Stimulated activated CD4-positive, alpha-beta T cell treated with anti-CD3 and anti-CD28 coated beads, Interleukin-4, amount 100 ng/mL, for 4 hours (primary cell): ENCODE results near the gene PRAMEF12.
"Not testable (repeated sequence)": the region's sequence is repeated elsewhere in the genome, so short reads cannot be mapped to it uniquely, and the experiment has no call there.

Experiments used
- DNase-seq, 2 experiments: peaks; one replicate each; pipeline ENCODE4 v3.0.0-alpha.2; 2020

The PRAMEF12 gene

DNA sequence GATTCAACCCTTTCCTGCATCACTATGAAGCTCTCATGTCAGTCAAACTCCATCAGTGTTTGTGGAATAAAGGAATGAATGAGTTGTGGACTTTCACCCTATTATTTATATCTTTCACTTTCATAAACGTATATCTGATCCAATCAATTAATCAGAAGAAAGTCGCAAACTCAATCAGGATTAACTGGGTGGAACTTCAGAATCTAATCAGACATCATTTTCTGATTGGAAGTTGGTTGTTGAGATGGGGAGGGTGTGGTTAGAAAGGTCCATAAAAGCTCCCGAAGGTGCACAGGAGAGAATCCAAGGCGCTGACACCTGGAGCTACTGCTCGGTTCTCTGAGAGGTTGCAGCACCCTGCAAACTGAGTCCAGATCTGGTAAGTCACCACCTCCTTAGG, at the start of gene PRAMEF12:
Gene PRAMEF12, plus strand, starts transcription at position 301 of the 400 bp plus-strand sequence. CDS start 1,130 bp downstream, outside the sequence.
- no peak for DNase-seq

DNA sequence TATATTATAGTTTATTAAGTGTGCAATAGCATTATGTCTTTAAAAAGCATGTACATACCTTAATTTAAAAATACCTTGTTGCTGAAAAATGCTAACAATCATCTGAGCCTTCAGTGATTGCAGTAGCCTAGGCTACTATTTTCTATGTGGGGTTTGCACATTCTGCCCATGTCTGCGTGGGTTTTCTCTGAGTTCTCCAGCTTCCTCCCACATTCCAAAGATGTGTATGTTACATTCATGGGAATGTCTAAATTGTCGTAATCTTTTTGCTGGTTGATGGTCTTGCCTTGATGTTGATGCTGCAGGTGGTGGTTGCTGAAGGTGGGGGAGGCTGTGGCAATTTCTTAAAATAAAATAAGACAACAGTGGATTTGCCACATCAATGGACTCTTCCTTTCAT, 45.1 kb upstream of the PRAMEF12 start:
- DNase-seq = no peak

DNA sequence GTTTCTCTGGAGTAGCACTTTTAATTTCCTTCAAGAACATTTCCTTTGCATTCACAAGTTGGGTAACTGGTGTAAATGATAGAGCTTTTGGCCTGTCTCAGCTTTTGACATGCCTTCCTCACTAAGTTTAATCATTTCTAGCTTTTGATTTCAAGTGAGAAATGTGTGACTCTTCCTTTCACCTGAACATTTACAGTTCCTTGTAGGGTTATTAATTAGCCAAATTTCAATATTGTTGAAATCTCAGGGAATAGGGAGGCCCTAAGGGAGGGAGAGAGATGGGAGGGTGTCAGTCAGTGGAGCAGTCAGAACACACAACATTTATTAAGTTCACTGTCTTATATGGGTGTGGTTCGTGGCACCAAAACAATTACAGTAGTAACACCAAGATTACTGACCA, 43.4 kb upstream of the PRAMEF12 start:
- DNase-seq = no peak

DNA sequence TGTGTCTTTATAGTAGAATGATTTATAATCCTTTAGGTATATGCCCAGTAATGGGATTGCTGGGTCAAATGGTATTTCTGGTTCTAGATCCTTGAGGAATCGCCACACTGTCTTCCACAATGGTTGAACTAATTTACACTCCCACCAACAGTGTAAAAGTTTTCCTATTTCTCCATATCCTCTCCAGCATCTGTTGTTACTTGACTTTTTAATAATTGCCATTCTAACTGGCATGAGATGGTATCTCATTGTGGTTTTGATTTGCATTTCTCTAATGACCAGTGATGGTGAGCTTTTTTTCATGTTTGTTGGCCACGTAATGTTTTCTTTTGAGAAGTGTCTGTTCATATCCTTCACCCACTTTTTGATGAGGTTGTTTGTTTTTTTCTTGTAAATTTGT, 42.5 kb upstream of the PRAMEF12 start:
- DNase-seq = not testable (repeated sequence)

DNA sequence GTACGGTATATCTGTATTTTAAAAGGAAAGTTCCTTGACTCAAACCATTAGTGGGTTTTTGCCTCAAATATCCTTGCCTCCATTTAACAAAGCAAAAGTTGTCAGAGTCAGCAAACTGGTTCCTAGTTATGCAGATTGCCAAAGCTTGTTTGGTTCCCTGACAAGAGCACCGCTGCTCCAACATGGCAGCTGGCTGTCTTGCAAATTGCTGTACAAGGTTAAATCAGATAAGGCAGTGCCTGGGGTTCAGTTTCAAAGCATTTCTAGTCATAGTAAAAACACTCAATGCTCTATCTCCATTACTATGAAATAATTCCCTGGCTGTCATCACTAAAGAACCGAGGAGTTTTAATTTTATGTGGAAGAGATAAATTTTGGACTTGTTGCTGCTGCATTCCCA, 38.9 kb upstream of the PRAMEF12 start:
- no peak for DNase-seq

DNA sequence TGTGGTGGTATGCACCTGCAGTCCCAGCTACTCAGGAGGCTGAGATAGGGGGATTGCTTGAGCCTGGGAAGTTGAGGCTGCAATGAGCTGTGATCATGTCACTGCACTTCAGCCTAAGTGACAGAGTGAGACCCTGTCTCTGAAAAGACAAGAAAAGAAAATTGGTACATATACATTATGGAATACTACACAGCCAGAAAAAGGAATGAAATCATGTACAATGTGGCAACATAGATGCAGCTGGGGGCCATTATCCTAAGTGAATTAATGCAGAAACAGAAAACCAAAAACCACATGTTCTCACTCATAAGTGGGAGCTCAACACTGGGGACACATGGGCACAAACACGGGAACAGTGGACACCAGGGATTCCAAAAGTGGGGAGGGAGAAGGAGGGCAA, 34.6 kb upstream of the PRAMEF12 start:
- no peak for DNase-seq

GRCh38 chr1:12739613-12740012, 33.9 kb upstream of the PRAMEF12 start:
- no peak for DNase-seq

DNA sequence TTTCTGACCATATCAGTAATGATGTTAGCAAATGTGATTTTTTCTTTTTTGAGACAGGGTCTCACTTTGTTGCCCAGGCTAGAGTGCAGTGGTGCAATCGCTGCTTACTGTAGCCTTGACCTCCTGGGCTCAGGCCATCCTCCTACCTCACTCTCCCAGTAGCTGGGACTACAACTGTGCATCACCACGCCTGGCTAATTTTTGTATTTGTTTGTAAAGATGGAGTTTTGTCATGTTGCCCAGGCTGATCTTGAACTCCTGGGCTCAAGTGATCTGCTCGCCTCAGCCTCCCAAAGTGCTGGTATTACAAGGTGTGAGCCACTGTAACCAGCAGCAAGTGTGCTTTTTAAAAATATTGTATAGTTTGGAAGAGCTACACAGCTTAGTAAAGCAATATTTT, 31.6 kb upstream of the PRAMEF12 start:
- DNase-seq = no peak

GRCh38 chr1:12745126-12745991, 28.2 kb upstream of the PRAMEF12 start:
- no peak for DNase-seq

DNA sequence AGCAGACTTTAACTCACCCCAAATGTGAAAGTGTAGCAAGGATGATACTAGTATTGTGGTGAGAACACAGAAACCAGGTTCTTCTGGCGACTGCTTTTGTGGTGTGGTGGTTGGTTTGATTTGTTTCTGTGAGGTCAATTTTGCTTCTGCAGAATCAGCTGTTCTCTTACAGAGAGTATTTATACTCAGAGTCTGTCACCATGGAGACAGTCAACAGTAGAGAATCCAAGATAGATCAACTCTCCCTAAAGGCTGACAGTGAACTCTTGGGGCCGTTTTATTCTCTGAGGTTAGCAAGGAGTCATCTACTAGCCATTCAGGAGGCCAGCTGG, 27.6 kb upstream of the PRAMEF12 start, which contains the start of gene CFAP107:
Gene CFAP107, plus strand, starts transcription at position 209 of the 332 bp plus-strand sequence. CDS start 231 bp downstream, outside the sequence.
- no peak for DNase-seq

GRCh38 chr1:12748778-12749355, 24.7 kb upstream of the PRAMEF12 start:
- DNase-seq = no peak

DNA sequence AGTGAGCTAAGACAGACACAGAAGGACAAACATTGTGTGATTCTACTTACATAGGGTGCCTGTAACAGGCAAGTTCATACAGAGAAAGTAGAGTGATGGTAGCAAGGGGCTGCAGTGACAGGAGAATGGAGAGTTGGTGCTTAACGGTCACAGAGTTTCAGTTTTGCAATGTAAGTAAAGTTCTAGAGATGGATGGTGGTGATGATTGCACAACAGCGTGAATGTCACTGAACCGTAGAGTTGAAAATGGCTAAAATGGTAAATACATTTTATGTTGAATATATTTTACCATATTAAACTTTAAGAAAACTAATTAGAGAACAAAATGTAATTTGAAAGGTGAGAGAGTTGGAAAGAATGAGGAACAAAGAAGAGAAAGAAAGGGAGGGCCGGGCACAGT, 18.8 kb upstream of the PRAMEF12 start:
- no peak for DNase-seq

- DNase-seq = no peak
Observed at GRCh38 chr1:12756273-12756672, 17.3 kb upstream of the PRAMEF12 start.

DNA sequence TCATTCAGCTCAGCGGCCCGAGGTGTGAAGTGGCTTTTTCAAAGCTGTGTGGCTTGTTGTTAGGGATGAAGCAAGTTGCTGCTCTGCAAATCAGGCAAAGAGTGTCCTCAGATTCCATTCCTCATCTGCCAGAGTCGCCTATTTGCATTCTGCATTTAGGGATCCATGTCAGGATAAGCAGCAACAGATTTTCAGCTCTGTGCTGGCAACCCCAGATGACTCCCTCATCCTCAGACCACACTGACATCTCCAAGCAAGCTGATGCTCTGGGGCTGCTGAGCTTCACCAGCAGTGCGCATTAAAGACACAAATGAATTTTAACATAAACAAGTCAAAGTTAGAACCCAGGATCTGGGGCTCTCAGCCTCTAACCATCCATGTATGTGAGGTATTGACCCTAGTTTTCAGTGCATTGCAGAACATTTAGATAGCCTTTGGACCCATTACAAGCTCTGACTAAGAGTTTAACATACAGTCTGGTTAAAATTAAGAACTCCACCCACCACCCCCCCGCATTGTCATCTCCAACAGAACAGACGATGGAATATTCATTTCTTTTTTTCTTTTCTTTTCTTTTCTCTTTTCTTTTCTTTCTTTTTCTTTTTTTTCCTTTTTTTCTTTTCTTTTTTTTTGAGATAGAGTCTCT, 16.6 kb upstream of the PRAMEF12 start:
- no peak for DNase-seq

DNA sequence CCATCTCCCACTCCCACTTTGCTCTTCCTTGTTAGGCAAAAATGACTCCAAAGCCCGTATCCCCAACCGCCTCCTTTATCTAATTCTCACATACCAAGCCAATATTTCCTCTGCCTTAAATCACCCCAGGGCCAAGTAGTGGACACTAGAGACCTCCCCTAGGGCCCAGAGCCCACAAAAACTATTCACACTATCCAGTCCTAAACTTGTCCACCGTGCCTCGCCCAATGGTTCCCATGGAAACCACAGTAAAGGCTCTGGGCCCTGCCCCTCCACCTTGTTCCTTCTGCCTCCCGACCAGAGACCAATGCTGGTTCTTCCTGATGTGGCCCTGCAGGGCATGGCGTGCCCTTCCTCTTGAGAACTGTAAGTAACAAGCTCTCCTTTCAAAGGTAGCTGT, 15.7 kb upstream of the PRAMEF12 start:
- DNase-seq = no peak

DNA sequence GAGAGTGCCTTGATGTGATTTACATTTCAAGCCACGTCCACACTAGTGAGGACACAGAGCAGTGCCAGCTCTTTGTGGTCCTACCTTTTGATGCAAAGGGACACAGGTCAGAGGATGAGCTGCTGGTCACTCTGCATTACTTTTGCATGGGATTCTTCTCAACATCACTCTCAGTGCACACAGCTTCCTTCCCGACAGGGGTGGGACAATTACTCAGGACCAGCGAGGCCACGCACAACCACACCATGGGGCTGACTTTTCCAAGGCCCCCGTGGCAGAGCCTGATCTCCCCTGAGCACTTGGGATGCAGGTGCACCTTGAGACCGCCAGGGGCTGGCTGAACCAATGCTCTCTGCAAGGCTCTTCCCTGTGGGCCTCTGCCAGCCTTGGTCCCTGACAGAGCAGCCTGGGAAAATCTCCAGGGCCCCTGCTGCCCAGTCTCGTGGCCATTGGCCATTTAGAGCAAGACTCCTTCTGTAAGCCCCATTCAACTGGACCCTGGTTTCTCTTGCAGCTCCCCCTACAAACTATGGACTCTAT, 13.2 kb upstream of the PRAMEF12 start:
- no peak for DNase-seq

DNA sequence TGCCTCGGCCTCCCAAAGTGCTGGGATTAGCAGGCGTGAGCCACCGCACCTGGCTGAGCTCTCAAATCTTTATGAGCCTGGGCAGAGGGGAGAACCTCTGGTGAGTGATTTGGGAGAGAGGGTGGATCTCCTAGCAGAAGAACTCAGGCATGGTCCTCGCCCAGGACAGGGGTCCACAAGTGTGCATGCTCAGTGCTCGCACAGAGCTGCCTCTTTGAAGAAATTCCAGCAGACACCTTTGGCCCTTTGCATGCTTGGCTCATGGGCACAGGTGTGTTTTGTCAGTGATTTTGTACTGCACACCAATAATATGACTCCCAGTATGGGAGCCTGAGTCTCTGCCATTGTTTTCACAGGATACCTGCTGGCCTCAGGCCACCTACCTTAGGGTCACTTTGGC, 11.8 kb upstream of the PRAMEF12 start:
- DNase-seq = no peak

DNA sequence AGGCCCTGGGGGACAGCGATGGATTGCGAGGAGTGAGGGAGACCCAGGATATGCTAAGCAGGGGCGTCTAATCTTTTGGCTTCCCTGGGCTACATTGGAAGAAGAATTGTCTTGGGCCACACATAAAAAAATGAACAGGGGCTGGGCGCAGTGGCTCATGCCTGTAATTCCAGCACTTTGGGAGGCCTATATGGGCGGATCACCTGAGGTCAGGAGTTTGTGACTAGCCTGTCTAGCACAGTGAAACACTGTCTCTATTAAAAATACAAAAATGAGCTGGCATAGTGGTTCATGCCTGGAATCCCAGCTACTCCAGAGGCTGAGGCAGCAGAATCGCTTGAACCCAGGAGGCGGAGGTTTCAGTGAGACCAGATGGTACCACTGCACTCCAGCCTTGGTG, 10.8 kb upstream of the PRAMEF12 start:
- no peak for DNase-seq

GRCh38 chr1:12763479-12763878, 10.1 kb upstream of the PRAMEF12 start:
- no peak for DNase-seq

- no peak for DNase-seq
Observed at GRCh38 chr1:12764016-12764415, 9.5 kb upstream of the PRAMEF12 start.

DNA sequence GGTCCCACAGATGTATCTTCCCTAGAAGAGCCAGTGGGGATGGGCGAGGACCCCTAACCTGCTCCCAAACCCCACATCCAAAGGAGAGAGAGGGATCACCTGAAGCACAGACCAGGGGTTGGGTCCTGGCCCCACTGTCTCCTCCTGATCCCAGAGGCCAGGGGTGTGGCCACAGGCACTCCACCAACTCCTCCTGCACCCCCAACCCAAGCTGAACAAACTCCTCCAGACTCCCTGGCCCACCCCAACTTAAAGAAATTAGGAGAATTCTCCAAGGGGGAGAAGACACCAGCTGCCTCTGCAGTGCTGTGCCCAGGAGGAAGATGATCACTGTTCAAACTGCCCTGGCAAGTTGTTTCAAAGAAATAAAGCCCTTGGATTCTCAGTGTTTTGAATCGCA, 4.5 kb upstream of the PRAMEF12 start:
- DNase-seq = no peak

- DNase-seq = no peak
Observed at GRCh38 chr1:12769976-12770505, 3.5 kb upstream of the PRAMEF12 start.

DNA sequence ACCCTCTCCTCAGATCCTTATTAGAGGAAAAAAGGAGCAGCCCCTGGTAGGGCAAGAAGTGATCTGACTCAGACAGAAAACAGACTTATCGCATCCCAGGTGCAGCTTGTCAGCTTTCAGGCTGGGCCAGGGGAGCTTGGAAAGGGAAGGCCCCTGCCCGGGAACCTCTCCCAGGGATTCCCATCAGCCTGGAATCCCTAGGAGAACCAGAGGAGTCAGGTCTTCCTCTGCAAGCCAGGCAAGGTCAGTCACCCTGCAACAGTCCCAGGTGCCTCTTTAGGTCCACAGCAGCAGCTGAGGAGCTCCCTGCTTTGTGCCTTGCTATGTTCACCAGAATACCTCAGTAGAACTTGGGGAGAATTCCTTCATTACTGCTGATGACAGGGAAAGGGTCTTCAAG, 2.9 kb upstream of the PRAMEF12 start:
- DNase-seq = no peak

DNA sequence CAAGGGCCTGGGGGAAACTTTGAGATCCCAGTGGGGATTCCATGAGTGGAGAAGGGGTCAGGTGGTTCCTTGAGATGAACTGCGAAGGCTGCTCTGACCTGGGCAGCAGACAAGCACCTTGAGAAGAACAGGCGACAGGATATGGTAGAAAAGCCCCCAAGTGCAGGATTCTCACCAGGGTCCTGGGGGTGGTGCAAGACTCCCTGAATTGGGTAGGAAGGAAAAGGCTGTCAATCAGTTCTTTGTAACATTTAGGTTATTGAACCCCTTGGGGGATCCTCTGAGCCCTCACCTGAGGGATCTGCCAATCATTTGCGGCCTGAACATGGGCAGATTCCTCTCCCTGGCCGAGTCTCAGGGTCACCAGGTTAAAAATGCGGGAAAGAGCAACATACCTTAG, 2.4 kb upstream of the PRAMEF12 start:
- no peak for DNase-seq
